Nephron progenitor cell (in vitro differentiated cells): Measurements from ENCODE around the gene LRFN5.

ENCODE experiments used
- DNase-seq: peaks from one replicate; pipeline ENCODE4 v3.0.0; 2021
- H3K27ac Mint-ChIP-seq: 2 replicates; pipeline ENCODE4 v1.8.0; 2021; ENCODE audit warnings: mild to moderate bottlenecking, moderate library complexity, mixed read lengths
- H3K27me3 Mint-ChIP-seq: 2 replicates; pipeline ENCODE4 v1.8.0; 2021; ENCODE audit warnings: mild to moderate bottlenecking, low read depth, mixed read lengths; ENCODE audit not compliant: poor library complexity
- H3K36me3 Mint-ChIP-seq: 2 replicates; pipeline ENCODE4 v1.8.0; 2021; ENCODE audit warnings: low read depth, mixed read lengths
- H3K4me1 Mint-ChIP-seq: 2 replicates; pipeline ENCODE4 v1.8.0; 2021; ENCODE audit warnings: mixed read lengths
- H3K4me3 Mint-ChIP-seq: 2 replicates; pipeline ENCODE4 v1.8.0; 2021; ENCODE audit warnings: mild to moderate bottlenecking, moderate library complexity, mixed read lengths
- H3K9me3 Mint-ChIP-seq: 2 replicates; pipeline ENCODE4 v1.8.0; 2021; ENCODE audit warnings: mild to moderate bottlenecking, moderate library complexity, mixed read lengths
- CTCF ChIP-seq: fragments of 200-600 bp; sonication (generic); IDR thresholded peaks from 2 replicates; pipeline ENCODE4 v1.5.0; 2021; ENCODE audit warnings: antibody characterized with exemption

LRFN5 gene

DNA sequence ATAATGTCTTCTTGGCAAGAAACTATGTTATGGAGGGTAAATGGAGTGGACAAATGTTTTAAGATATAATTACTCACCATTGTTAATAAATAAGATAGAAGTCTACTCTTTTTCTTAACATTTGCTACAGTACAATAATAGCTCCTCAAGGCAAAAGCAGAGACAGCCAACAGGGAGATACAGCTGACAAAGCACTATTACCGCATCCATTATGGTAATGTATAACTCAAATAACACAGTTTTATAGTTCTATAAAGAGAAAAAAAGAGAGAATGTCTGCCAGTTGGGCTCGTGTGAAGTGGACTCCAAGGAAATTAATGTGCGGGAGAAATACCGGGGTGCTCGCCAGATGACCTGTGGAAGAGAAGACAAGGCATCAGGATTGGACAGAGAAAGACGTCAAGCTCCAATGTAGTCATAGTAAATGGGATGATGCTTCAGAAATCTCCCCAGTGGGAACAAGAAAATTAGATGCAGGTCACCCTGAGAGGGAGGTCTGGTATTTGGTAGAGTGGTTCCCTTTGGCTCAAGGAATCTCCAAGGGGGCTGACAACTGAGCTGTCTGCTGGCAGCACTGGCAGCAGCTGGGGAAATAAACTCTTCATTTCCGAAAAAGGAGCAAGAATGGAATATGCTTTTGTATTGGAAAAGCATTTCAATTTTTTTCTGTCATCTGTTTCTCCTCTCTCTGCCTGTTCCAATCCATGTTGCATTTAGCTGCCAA is 343.9 kb downstream of the LRFN5 start:
- Mint-ChIP-seq H3K27ac (no peak overlapping the region), H3K9me3 (no peaks in the 10 kb centered on the region), H3K36me3 (no peaks in the 10 kb centered on the region), H3K27me3 (no peaks in the 10 kb centered on the region), H3K4me3 (no peak overlapping the region), H3K4me1 (peaks cover 7% of the 10 kb centered on the region)
- DNase-seq = no peak
- TF ChIP-seq CTCF = no peak
